Adrenal gland (tissue), 5 donors: Measurements from ENCODE around the gene STXBP1.

ENCODE experiments used
- POLR2A ChIP-seq, 2 donors: fragments of 450-650 bp; IDR thresholded peaks; one replicate each; pipeline ENCODE4 v1.6.1; 2017; ENCODE audit warnings: antibody characterized with exemption in 2 of 2, mild to moderate bottlenecking in 2 of 2, moderate library complexity in 1 of 2
- TF ChIP-seq, protein P1 (sequence below), 6 experiments: fragments of 450-650 bp in 4 of 6; fragments of 200-600 bp in 2 of 6; sonication (generic) in 1 of 6; IDR thresholded peaks; 1 replicate in 5 of 6; 2 replicates in 1 of 6; pipeline versions ENCODE4 v1.5.1 to v1.8.0; 2016 to 2021; ENCODE audit warnings: antibody characterized with exemption in 6 of 6, mild to moderate bottlenecking in 2 of 6, moderate library complexity in 1 of 6
- donor health status: DM: no; HTN: no; CAD: no.

- TF ChIP-seq, protein P1, sequence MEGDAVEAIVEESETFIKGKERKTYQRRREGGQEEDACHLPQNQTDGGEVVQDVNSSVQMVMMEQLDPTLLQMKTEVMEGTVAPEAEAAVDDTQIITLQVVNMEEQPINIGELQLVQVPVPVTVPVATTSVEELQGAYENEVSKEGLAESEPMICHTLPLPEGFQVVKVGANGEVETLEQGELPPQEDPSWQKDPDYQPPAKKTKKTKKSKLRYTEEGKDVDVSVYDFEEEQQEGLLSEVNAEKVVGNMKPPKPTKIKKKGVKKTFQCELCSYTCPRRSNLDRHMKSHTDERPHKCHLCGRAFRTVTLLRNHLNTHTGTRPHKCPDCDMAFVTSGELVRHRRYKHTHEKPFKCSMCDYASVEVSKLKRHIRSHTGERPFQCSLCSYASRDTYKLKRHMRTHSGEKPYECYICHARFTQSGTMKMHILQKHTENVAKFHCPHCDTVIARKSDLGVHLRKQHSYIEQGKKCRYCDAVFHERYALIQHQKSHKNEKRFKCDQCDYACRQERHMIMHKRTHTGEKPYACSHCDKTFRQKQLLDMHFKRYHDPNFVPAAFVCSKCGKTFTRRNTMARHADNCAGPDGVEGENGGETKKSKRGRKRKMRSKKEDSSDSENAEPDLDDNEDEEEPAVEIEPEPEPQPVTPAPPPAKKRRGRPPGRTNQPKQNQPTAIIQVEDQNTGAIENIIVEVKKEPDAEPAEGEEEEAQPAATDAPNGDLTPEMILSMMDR (IDR thresholded peaks at IDR 0.05) = peak in 3 of 6 experiments; percentile 6 to 32 (median 16)
- no peak for TF ChIP-seq POLR2A (IDR thresholded peaks at IDR 0.05)
Observed at GRCh38 chr9:127629468-127630081, 17.5 kb downstream of the STXBP1 start.
